NCI-H2227 (cell line): ENCODE data around the gene LAP3.
"Not testable (repeated sequence)": the region's sequence is repeated elsewhere in the genome, so short reads cannot be mapped to it uniquely, and the experiment has no call there.

Experiments used
- DNase-seq: peaks from one replicate; lab custom pipeline; 2025; ENCODE audit not compliant: unreplicated experiment; lab: John Stamatoyannopoulos, UW

Gene LAP3

GRCh38 chr4:17561195-17561909 is 15.6 kb upstream of the LAP3 start:
- DNase-seq = no peak

GRCh38 chr4:17562157-17562556 is 14.8 kb upstream of the LAP3 start:
- DNase-seq = no peak

GRCh38 chr4:17565846-17566245 is 11.2 kb upstream of the LAP3 start:
- no peak for DNase-seq

GRCh38 chr4:17567271-17567670 is 9.7 kb upstream of the LAP3 start:
- no peak for DNase-seq

GRCh38 chr4:17574206-17574605 is 2.8 kb upstream of the LAP3 start:
- no peak for DNase-seq

GRCh38 chr4:17575177-17575576 is 1.8 kb upstream of the LAP3 start:
- not testable (repeated sequence) for DNase-seq

- no peak for DNase-seq
These were observed 875 bp downstream of the LAP3 start for GRCh38 chr4:17577665-17578481.

GRCh38 chr4:17578482-17578891 is 1.5 kb downstream of the LAP3 start:
- no peak for DNase-seq

- no peak for DNase-seq
These were observed 4.0 kb downstream of the LAP3 start for GRCh38 chr4:17580969-17581368.

GRCh38 chr4:17583276-17583675 is 6.3 kb downstream of the LAP3 start:
- DNase-seq = no peak

GRCh38 chr4:17583941-17584340 is 6.9 kb downstream of the LAP3 start:
- no peak for DNase-seq

- DNase-seq = no peak
These were observed 7.7 kb downstream of the LAP3 start for GRCh38 chr4:17584521-17585213.

GRCh38 chr4:17587094-17587822 is 10.3 kb downstream of the LAP3 start:
- DNase-seq = no peak

GRCh38 chr4:17589355-17589754 is 12.4 kb downstream of the LAP3 start:
- no peak for DNase-seq

- no peak for DNase-seq
These were observed 18.5 kb downstream of the LAP3 start for GRCh38 chr4:17595471-17596005.

- no peak for DNase-seq
These were observed 20.5 kb downstream of the LAP3 start for GRCh38 chr4:17597517-17597916.

GRCh38 chr4:17599826-17600225 is 22.8 kb downstream of the LAP3 start:
- DNase-seq = no peak

- no peak for DNase-seq
These were observed 28.2 kb downstream of the LAP3 start for GRCh38 chr4:17605236-17605635.

- DNase-seq = peak; percentile 49
These were observed 36.9 kb downstream of the LAP3 start for GRCh38 chr4:17613761-17614415.
